Activated CD4-positive, alpha-beta T cell treated with anti-CD3 and anti-CD28 coated beads, Interleukin-2, Interleukin-4, amounts not matched to agents 100 ng/mL and 50 ng/mL, durations not matched to agents 16 hours and 8 hours (primary cell): ENCODE data around the gene ZNF618.

Source experiments
- DNase-seq: peaks from one replicate; pipeline ENCODE4 v3.0.0-alpha.2; 2020; ENCODE audit warnings: low spot score

ZNF618 gene

DNA sequence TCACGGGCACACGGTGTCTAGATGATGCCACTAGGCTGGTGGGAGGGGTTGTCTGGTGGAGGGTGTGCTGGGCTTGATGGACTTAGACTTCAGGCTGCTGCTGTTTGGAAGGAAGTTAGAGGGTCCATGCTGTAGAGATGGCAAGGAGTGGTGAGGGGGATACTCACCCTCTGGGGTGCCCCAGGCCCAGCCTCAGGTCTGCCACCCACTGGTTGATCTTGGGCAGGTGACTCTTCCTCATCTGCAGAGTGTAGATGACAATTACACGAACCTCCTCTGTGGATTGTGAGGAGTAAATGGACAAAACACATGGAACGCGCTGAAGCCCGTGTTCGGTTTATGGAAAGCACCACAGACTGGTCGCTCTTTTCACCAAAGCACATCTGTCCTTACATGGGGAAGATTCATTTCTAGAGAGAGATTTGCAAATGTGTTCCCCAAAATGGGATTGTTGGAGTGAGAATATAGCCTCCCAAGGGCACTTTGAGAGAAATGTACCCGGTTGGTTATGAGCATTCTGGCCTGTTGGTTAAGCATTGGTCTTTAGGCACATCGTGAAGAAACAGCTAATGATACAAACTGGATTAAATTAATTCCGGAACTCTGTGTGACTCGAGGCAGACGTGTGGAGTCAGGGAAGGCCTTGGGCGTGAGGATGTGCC, 58.2 kb downstream of the ZNF618 start:
- no peak for DNase-seq

DNA sequence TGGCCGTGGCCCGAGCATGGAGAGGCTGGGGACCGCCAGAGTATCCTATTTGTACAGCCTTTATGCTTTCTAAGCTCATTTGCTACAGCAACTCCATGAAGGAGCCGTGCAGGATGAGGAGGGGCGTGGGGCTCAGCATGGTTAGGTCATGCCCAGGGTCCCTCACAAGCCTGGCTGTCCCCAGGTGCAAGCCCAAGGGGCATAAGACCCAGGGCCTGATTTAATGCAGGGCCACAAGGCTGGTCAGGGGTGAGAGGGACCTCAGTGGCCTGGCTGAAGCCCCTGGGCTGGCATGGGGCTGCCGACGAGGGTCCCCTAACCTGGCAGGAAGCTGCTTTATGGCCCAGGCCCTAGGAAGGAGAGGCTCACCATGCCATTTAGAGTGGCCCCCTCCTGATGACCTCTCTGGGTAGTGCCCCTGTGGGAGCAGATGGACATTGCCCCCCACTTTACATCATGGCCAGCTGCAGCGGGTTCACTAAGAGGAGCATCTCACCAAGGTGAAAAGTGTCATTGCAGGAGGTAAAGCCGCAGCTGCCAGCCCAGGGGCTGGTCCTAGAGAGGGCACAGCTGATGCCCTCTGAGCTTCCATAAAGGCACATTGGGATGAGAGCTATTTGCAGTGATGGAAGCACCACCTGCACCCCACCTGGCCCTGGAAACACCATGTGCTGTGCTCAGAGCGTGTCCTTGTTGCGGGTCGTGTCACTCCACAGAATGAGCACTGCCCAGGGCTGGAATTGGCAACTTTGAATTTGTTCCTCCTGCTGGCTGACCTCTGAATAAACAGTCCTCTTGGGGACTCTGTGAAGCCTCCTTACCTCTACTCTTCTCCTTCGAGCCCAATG, 58.9 kb downstream of the ZNF618 start:
- no peak for DNase-seq

DNA sequence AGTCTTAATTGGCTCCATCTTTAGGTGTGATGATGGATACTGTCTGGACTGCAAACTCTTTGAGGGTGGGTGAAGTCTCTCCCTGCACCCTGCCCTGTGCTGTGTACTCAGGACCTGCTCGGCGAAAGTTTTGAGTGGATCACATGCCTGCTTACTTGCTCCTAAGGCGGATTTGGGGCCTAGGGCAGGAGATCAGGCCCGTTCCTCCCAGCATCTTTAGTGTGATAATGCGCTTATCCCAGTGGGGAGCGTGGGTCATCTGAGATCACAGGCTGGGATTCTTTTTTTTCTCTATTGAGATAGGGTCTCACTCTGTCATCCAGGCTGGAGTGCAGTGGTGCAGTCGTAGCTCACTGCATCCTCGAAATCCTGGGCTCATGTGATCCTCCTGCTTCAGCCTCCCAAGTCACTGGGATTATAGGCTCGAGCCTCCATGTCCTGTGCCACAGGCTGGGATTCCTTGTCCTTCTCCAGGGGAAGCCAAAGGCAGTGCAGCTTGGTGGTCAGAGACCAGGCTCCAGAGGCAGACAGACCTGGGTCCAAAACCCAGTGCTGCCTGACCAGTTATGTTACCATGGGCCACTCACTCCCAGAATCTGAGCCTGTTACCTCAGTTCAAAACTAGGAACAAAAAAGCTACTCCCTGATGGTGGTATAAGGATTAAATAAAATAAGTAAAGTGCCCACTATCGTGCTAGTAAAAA, 59.7 kb downstream of the ZNF618 start:
- no peak for DNase-seq

- DNase-seq, result no peak
These were observed 64.0 kb downstream of the ZNF618 start for GRCh38 chr9:113940077-113940476.

DNA sequence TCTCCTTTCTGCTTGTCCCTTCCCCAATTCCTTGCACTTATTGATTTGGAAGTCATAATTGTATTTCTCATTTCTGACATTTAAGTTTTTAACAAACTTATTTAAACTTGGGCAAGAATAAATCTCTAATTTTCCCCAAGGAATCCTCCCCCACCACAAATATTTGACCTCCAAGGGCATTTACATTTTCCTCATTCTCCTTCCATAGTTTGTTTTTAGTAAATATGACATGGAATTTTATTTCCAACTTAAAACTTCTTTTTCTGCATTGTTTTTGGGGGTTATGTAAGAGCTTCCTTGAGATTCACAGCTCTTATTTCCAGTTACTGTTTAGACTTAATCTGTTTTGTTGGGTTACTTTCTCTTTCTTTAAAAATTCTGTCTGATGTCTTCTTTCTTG, 64.9 kb downstream of the ZNF618 start:
- no peak for DNase-seq

- no peak for DNase-seq
These were observed 65.4 kb downstream of the ZNF618 start for GRCh38 chr9:113941526-113941925.

DNA sequence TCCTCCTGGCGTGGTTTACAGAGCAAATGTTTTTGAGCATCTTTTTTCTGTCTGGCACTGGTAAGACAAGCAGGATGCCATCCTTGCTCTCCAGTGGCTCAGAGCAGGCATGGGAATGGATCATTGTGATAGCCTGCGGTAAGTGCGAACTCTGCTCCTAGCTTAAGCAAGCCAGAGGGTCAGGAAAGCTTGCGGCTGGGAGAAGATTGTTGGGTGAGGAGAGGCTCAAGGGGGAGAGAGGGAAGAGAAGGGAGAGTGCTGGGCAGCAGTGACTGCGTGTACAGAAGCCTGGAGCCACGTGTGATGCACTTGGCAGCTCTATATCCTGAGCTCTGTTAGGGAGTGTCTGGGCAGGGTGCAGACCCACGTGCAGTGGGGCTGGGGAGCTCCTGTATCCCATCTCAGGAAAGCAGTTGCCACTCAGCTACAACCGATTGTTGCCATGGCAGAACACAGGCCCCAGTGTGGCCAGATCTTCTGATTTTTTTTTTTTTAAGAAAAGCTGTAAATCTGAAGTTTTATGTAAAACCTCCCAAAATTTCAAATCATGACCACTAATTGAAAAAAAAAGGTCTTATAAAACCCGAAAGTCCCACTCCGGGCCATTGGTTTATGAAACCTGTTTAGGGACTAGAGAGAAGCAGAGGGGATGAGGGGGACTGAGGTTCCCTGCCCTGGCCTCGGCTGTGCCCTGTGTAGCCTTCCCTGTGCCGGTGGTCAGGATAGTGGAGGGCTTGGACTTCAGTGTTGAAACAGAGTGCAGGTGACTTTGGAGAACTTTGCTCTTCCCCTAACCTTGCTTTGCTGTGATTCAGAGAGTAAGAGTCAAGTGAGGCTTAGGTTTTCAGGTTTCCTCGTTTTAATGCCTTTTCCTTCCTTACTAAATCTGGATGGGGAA, 67.3 kb downstream of the ZNF618 start:
- no peak for DNase-seq

GRCh38 chr9:113945784-113946183, 69.7 kb downstream of the ZNF618 start:
- no peak for DNase-seq

DNA sequence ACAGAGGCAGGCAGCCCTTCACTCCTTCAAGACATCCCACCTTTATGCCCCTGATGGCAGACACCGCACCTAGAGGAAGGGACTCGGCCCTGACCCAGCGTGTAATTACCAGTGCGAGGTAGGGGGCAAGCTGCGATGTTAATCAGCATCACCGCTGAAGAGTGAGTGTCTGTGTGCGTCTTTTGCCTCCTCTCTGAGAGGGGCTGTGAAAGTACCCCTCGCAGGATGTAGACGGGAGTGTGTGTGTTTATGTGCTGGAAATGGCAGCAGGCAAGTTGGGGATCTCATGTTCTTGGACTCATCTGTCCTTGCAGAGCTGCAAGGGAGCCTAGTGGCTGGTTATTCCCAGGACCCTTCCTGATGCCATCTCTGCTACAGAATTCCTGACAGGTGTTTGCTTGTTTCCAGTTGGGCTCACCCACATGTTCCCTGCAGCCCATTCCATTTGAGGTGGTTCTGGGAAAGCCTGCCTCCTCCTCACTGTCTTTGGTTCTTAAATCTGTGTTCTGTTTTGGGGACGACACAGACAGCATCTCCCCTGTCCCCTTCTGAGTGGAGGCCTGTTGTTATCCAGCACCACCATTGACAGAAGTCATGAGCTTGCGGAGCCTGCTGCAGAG, 70.5 kb downstream of the ZNF618 start:
- DNase-seq, result no peak

GRCh38 chr9:113947941-113948340, 71.8 kb downstream of the ZNF618 start:
- no peak for DNase-seq

GRCh38 chr9:113948891-113949570, 72.9 kb downstream of the ZNF618 start:
- DNase-seq, result no peak

GRCh38 chr9:113949571-113950078, 73.5 kb downstream of the ZNF618 start:
- DNase-seq, result no peak

GRCh38 chr9:113950195-113951031, 74.3 kb downstream of the ZNF618 start:
- DNase-seq, result no peak

GRCh38 chr9:113951032-113951372, 74.9 kb downstream of the ZNF618 start:
- no peak for DNase-seq

DNA sequence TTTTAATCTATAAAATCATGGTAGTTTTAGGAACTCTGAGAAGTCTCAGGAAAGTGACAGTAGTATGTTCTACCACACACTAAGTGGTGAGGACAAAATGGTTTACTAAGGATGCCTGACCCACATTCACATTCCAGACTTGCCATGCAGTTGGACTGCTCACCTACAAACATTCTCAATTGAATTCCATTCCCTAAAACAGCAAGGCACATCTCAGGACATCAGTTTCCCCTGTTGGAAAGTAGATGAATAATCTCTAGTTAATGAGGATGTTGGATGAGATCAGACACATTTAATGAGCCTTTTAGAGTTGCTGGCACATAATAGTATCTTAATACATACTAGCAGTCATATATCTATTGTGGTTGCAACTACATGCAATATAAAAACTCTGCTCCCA, 76.6 kb downstream of the ZNF618 start:
- DNase-seq, result no peak

DNA sequence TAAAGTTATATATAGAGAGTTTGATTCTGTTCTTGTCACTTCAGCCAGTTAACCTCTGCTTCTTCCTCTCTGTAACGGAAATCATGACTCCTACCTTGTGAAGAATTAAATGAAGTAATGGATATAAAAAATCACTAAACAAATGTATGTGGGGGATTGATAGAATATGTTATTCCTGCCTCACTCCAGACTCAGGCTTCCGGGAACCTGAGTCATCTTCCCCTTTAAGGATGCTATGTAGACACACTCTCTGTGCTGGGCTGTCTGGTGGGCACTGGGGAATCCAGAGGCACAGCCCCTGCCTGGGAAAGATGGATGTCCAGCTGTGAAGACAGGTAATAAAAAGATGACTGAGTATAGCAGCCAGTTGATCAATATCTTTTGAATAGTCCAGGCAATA, 77.4 kb downstream of the ZNF618 start:
- no peak for DNase-seq

- no peak for DNase-seq
These were observed 78.5 kb downstream of the ZNF618 start for GRCh38 chr9:113954591-113954990.

- no peak for DNase-seq
These were observed 79.1 kb downstream of the ZNF618 start for GRCh38 chr9:113955076-113955752.

- no peak for DNase-seq
These were observed 80.8 kb downstream of the ZNF618 start for GRCh38 chr9:113956901-113957300.
